Amygdala (tissue), 56 donors: Measurements from ENCODE around the gene WFDC5.
"Not testable (repeated sequence)": the region's sequence is repeated elsewhere in the genome, so short reads cannot be mapped to it uniquely, and the experiment has no call there.

Experiments
- DNase-seq, 56 donors: peaks; one replicate each; lab custom pipeline; 2025; lab: John Stamatoyannopoulos, UW

Gene WFDC5, protein sequence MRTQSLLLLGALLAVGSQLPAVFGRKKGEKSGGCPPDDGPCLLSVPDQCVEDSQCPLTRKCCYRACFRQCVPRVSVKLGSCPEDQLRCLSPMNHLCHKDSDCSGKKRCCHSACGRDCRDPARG

DNA sequence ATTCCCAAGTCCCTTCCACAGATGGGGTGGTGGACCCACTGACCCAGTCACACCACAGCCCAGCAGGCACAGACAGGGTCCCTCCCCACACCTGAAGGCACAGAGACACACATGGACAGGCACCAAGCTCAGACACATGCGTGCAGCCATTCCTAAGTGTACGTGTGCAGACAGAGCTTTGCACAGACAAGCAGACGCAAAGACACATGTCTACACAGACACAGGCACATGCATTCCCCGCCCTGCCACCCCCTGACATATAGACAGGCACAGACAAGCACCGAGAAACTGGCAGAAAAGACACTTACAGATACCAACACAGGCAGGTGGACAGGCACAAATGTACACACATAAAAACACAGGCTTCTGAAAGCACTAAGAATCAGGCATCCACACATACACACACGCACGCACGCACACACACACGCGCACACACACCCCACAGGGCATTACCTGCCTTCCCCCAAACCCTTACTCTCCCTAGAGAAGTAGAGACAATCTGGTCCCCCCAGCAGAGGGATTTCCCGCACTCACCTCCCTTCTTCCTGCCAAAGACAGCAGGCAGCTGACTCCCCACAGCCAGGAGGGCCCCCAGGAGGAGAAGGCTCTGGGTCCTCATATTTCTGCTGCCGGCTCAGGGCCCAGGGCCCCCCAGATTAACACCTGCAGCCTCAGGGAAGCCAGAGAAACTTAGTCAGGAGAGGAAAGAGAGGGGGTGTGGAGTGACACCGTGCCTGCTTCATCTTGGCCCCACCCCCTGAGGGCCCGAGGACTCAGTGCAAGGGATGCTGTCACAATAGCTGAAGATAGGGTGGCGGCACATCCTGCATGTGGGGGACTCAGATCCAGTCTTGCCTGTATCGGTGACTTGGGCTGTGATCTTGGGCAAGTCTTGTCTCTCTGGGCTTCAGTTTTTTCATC, at the start of gene WFDC5:
Gene WFDC5 (minus strand): TSS at position 710 of the 921 bp plus-strand sequence. CDS start 91 bp downstream, at position 619.
- DNase-seq = no peak

DNA sequence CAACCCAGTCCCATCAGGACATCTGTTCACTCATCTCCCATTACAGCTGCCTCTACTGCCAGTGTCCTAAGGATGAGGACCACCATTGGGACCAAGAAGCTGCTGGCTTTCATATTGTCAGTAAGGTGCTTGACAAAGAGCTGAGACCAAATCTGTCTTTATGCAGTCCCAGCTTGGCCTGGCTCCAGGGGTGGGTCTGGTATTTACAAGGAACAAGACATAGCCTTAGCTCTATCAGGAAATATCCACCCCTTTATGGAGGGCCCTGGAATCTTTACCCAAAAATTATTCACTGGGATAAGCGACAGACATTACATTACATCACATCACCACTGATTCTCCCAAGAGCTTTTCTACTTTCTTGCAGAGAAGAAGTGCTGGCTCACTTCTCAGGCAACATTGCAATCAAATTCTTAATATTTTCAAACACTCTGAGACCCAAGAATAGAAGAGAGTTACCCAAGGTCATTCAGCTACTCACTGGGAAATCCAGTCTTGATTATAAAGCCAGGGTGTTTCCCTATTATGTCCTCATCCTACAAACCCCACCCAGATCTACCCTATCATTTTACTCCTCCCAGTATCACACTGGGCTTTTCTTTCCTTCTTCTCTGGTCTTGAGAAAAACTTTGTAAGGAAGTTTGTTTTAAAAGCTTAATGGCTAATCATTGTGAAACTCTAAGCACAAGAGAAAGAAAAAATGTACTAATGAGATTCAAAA, 48.3 kb upstream of the WFDC5 start:
- DNase-seq = no peak

GRCh38 chr20:45157962-45158361, 43.0 kb upstream of the WFDC5 start:
- DNase-seq = peak in 1 of 56 donors; percentile 4

DNA sequence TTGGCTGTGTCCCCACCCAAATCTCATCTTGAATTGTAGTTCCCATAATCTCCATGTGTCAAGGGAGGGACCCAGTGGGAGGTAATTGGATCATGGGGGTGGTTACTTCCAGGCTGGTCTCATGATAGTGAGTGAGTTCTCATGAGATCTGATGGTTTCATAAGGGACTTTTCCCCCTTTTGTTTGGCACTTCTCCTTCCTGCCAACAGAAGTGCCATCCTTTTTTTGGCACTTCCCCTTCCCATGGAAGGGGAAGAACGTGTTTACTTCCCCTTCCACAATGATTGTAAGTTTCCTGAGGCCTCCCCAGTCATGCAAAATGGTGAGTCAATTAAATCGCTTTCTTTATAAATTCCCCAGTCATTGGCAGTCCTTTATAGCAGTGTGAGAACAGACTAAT, 41.7 kb upstream of the WFDC5 start:
- DNase-seq = no peak

GRCh38 chr20:45154794-45155193, 39.8 kb upstream of the WFDC5 start:
- DNase-seq = not testable (repeated sequence)

DNA sequence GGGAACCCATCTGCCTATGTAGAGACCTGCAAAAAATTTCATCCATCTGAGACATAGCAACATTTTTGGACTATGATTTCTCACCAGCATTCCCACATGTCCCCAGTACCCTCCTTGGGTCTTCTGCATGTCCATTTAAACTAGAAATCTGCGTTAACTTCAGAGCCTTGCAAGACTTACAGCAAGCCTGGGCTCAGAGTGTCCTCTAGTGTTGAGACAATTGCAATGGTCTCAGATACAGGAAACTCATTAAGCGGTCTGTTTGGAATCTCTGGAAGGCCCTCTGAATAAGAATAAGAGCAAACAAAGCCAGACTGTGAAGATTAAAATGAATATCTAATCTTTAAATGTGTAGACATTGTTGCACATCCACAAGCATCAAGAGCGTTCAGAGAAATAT, 39.2 kb upstream of the WFDC5 start:
- no peak for DNase-seq

DNA sequence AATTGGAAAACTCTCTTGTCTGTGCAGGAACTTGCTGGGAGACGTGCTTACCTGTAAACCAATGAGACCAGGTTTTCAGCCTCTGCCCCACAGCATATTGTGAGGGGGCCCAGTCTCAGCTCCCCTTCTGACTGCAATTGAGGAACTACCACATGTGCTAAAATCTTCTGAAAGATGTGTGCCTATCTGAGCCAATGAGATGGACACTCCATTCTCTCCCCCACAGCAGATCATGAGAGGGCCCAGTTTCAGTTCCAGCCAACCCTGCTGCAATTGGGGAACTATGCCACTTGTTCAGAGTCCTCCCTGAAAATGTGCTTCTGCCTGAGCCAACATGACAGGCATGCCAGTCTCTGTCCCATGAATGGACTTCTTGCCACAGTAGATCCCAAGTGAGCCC, 38.8 kb upstream of the WFDC5 start:
- DNase-seq = peak in 11 of 56 donors; percentile 1 to 67 (median 9)

DNA sequence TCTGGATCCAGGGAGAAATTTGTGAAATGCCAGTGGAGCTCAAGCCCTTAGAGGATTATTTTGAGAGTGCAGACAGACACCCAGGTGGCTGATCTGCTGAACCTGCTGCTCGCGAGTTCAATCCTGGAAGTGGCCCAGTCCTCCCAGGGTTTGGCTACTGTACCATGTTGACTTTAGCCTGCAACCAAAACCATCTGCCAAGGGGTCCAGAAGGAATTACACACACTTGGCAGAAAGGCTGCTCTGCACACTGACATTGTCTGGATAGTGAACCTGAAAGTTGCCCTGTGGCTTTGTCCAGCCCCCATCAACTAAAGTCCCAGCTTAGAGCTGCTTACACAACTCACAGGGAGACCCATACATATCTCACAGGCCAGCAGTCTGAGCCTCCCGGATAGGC, 38.2 kb upstream of the WFDC5 start:
- DNase-seq = no peak

- no peak for DNase-seq
Observed at GRCh38 chr20:45152405-45152804, 37.4 kb upstream of the WFDC5 start.

GRCh38 chr20:45149062-45149461, 34.1 kb upstream of the WFDC5 start:
- no peak for DNase-seq

DNA sequence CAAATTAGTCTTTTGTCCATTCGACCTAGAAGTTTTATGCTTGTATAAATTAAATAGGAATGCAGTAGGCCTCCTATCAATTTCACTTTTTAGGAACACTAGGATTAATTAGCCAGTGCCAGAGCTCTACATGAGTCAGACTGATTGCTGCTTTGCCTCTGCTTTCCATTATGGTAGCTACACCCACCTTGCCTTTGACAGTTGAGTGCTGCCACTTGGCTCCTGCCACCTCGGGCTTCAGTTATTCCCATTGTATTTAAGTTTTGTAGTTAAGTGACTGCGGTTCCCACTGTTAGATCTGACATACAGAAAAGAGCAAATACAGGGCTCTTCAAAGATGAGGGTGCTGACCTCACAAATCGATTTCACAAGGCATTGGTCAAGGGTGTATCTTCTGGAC, 25.9 kb upstream of the WFDC5 start:
- DNase-seq = no peak

DNA sequence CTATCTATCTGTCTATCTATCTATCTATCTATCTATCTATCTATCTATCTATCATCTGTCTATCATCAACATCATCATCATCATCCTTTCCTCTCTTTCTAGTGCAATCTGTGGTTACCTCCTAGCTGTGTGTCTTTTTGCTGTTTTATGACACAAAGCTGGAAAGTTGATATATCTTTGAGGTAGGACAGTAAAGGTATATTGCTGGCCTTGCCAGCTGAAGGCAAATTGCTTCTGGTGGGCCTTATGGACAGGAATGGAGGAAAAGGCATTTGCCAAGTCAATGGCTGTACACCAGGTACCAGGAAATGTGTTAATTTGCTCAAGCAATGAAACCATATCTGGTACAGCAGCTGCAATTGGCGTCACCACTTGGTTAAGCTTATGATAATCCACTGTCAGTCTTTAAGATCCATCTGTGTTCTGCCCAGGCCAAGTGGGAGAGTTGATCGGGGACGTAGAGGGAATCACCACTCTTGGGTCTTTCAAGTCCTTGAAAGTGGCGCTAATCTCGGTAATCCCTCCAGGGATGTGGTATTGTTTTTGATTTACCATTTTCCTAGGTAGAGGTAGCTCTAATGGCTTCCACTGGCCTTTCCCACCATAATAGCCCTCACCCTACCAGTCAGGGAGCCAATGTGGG, 24.9 kb upstream of the WFDC5 start:
- not testable (repeated sequence) for DNase-seq

GRCh38 chr20:45138561-45139300, 23.8 kb upstream of the WFDC5 start:
- DNase-seq = peak in 4 of 56 donors; percentile 1 to 18 (median 2)

DNA sequence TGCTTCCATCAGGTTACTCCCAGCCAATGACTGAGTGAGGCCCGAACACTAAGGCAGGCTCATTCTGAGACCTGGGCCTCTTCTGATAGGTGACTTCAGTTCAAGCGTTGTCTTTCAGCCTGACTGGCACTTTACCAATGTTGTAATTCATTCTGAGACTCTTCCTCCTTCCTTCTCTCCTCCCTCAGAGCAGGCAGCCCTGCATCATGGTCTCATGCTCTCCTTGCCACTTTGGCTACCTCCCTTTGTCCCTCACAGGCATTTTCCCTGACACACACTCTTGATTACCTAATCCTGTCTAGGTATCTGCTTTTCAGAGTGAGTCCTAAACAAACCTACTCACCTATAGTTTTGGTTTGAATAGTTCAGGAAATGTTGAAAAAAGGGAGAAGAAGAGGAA, 21.9 kb upstream of the WFDC5 start:
- DNase-seq = no peak

DNA sequence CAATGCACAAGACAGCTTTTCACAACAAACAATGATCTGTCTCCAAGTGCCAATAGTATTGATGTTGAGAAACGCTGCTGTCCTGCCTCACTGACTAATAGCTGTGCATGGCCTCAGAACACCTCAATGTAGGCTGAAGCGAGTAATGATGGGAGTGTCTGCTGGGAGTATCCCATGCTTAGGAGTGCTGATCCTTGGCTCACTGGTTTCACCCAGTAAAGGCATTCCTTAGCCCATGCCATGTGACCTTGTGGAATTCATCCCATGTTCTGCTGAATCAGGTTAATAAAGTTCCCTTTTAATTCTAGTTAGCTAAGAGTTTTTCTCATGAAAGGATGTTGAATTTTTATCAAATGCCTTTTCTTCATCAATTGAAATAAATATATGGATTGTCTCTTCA, 13.1 kb upstream of the WFDC5 start:
- DNase-seq = no peak

- no peak for DNase-seq
Observed at GRCh38 chr20:45124365-45124764, 9.4 kb upstream of the WFDC5 start, which contains the start of gene WFDC12. TSS of gene WFDC12 (minus strand) at chr20:45124465. CDS start at chr20:45124447, 18 bp downstream.

DNA sequence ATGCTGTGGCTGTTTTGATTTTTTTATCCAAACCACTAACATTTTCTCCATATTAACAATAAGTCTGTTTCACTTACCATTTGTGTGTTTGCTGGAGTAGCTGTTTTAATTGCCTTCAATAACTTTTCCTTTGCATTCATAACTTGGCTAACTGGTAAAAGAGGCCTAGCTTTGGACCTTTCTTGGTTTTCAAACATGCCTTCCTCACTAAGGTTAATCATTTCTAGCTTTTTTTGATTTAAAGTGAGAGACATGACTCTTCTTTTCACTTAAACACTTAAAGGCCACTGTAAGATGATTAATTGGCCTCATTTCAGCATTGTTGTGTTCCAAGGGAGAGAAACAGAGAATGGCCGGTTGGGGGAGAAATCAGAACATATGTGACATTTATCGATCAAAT, 6.4 kb upstream of the WFDC5 start:
- DNase-seq = no peak

GRCh38 chr20:45119556-45120266, 4.7 kb upstream of the WFDC5 start:
- DNase-seq = no peak

GRCh38 chr20:45118028-45118427, 3.1 kb upstream of the WFDC5 start:
- no peak for DNase-seq
